EL (cell line): Measurements from ENCODE around the gene ANXA6.
"Not testable (repeated sequence)": the region's sequence is repeated elsewhere in the genome, so short reads cannot be mapped to it uniquely, and the experiment has no call there.

ENCODE experiments used
- DNase-seq: peaks from one replicate; pipeline ENCODE4 v3.0.0-alpha.2; 2016

ANXA6 gene

DNA sequence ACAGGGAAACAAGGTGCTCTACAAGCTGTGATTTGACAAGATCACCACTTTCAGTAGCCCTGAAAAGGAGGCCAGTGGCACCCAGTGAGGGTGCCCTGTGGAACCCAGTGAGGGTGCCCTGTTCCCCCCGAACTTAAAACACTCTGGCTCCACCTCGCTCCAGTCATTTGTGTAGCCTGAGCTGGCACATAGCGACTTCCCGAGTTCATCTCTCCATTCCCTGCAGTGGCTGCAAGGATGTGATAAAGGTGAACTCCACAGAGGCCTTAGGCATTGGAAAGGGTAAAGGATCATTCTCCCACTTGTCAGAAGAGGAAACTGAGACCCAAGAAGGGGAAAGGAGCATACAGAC lies 21.9 kb upstream of the ANXA6 start:
- no peak for DNase-seq

DNA sequence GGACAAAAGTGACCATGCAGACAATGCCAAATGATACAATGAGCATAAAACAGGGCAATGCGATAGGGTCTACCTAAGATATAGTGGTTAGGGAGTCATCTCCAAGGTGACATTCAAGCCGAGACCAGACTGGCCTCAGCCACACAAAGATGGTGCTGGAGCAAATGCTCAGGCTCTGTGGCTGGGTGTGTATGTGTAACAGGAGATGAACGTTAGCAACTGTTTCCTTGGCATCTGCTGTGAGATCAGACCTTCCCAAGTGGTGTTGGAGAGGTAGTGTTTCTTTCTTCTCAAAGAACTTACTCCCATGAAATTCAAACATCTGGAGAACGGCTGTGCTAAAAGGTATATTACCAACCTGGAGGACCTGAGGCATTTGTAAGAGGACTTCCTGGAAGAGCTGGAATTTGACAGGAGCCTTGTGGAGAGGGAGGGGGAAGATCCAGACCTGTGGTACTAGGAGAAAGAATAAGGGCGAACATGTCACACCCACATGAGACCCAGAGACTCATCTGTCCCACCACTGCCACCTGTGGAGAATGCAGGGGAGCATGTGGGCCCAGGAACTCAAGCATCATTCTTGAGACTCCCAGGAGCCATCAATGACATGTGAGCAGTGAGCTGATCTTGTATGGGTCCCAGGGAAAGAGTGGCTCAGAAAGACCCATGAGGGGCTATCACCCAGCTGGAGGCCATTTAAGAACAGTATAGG lies 21.4 kb upstream of the ANXA6 start:
- no peak for DNase-seq

DNA sequence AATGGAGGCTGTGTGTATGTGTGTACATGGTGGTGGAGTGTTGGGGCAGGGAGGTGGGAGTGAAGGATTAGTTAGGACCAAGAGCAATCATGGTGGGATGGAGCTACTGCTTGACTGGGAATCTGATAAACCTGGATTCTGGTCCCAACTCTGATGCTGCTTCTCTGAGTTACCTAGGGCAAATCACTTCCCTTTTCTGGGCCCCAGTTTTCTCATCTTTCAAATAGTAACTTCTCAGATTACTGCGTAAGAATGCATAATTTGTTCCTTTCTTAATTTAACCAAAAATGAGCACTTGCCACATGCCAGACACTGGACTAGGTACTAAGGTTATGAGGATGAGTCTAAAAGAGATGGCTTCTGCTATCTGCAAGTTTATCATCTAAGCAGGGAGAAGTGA lies 20.8 kb upstream of the ANXA6 start:
- DNase-seq, result no peak

DNA sequence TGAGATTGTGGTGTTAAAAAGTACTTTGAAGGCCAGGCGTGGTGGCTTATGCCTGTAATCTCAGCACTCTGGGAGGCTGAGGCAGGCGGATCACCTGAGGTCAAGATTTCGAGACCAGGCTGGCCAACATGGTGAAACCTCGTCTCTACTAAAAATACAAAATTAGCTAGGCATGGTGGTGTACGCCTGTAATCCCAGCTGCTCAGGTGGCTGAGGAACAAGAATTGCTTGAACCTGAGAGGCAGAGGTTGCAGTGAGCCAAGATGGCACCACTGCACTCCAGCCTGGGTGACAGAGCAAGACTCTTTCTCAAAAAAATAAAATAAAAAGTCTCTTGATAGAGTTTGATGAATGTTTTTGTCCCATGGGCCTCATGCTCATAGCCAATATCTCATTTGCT lies 18.7 kb upstream of the ANXA6 start:
- not testable (repeated sequence) for DNase-seq

DNA sequence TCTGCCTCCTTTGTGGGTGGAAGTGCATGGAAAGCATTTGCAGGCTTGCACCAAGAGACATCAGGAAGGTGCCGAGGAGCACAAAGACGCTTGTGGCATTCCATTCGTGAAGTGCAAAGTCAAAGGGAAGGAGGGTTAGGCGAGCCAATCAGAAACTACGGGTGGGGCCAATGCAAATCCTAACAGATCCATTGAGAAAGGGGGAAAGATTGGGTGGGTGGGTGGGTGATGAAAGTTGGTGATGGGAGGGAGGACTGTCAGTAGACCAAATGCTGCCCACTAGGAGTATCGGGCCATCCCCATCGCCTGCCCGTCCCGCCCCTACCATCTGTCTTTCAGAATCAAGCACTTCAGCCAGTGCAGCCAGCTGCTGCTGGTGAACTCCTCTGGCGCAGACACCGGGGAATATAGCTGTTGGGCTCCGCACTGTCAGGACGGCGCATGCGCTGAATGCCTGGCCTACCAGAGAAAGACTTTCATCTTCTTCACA lies 17.1 kb upstream of the ANXA6 start:
- DNase-seq, result no peak

DNA sequence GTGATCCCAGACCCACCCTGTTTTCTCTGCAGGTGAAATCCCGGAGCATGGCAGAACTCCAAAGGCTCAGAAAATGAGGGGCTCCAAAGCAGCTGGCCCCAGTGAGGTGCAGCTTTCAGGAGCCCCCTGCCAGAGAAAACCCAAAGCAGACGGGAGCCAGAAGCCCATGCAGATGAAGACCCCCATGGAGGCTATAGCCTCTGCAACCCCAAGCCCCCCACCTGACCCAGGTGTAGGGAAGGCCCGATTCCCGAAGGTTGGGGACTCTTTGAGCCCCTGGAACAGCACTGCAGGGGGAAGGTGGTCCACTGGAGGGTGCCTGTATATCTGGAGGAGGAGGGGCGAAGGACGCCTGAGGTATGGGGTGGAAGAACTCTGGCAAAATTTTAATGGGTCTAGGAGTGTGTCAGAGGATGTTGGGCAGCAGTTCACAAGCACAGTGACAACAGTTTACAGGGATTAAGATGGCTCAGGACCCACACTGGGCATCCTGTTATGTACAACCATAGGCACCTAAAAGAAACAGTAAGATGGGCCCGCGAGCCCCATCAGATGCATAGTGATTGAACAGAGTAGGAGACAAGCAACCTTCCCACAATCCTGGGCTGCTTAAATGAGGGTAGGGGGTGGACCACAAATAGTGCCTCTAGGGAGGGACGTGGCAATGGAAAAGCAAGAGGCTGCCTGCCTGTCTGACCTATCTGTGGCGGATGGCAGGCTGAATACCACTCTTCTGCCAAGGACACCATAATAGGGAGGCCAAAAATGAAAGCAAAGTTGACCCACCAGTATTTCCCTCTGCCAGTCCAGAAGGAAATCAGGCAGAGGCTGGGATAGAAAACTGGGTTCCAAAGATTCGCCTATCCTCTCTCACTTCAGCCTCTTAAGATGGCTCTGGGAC lies 16.4 kb upstream of the ANXA6 start:
- DNase-seq, result no peak

DNA sequence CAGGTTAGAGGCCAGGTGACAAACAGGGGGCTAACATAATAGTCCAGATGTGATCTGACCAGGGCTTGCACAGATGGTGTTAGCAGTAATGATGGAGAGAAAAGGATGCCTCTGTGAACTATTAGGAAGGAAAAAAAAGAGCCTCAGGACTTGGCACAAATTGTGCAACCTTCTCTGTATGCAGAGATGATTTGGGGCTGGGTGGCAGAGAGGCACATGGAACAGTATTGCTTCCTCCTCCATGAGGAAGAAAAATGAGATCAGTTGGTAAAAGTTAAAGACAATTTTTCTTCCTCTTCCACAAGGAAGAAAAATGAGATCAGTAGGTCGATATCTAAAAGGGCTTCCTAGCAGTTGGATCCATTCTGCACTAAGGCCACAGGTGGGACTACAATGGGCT lies 13.9 kb upstream of the ANXA6 start:
- DNase-seq, result no peak

DNA sequence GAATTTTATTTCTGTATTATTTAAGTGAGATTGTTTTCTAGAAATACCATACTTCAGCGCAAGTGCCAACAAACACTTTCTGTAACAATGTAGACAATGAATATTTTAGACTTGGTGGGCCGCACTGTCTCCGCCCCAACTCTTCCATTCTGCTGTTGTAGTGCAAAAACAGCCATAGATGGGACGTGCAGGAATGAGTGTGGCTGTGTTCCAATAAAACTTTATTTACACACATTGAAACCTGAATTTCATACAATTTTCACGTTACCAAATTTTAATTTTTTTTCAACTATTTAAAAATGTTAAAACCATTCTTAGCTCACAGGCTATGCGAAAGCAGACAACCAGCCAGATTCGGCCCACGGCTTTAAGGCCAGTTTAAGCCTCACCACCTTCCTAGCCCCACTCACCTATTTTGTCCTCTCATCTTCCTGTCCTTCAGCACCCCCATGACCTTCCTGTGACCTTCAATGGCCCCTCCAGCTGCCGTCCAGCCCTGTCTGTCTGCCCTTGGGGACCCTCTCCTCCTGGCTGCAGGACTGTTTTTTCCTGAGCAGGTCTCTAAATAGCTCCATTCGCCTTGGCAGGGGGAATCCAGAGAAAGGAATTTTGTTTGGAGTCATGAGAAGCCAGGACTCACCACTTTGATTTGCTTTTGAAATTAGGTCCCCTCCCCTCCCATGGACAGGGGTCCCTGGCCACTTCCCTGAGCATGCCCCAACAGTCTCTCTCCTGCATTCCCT lies 11.2 kb upstream of the ANXA6 start:
- DNase-seq, result no peak

DNA sequence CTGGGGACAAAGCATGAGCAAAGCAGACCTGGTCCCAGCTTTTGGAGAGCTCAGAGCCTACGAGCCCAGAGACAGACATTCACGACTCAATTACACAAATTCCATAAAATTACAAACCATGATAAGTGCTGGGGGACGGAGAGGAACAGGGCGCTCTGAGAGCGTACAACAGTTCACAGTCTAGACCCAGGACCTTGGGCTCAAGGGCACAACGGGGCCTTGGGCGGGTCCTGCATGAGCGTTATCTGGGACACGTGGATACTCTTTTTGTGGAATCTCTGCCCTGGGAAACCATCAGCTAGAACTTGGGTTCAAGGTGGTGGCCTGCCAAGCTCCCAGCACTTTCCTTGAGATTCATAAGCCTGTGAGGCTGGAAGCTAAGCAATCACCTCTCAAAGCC lies 9.4 kb upstream of the ANXA6 start:
- no peak for DNase-seq

DNA sequence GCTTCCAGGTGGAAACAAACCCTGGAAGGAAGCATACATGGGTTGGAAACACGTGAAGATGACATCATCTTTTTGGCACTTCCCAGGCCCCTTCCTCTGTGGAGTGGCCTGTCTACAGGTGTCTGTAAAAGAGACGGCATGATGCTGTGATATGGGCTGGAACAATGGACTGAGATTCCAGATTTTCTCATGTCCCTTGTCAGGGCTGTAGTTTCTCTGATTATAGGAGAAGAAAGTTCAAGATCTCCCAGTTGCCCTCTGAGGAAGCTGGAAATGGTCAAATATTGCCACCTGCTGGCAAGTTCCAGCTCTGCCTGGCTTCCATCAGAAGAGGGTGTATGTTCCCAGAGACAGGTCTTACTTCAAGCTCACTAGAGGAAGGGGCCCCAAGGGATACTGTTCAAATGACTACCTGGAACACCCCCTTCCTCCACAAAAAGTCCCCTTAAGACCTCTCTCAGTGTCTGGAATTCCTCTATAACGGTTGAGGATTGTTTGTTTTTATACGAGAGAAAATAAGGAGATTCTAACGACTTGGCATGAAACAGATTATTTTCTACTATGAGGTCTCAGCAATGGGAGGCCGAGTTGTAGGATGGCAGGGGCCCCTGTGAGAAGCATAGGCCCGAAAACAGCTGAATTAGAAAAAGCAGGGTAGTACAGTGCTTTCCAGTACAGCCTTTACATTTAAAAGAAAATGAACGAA lies 7.3 kb upstream of the ANXA6 start:
- DNase-seq, result peak; percentile 77

DNA sequence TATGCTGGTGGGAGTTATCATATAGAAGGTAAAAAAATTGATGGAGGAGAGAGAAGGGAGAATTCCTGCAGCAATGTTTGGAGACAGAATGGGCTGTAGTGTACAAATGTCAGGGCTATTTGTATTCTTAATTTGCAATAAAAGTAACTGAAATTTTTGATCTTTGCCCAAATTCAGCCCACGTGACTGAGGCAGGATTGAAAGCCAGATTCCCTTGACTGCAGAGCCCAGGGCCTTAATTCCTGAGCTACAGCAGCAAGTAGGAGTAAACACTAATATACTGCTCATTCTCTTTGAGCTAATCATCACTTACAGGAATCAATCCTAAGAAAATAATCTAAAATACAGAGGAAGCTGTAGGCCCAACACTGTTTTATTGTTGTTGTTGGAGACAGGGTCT lies 5.2 kb upstream of the ANXA6 start:
- no peak for DNase-seq

DNA sequence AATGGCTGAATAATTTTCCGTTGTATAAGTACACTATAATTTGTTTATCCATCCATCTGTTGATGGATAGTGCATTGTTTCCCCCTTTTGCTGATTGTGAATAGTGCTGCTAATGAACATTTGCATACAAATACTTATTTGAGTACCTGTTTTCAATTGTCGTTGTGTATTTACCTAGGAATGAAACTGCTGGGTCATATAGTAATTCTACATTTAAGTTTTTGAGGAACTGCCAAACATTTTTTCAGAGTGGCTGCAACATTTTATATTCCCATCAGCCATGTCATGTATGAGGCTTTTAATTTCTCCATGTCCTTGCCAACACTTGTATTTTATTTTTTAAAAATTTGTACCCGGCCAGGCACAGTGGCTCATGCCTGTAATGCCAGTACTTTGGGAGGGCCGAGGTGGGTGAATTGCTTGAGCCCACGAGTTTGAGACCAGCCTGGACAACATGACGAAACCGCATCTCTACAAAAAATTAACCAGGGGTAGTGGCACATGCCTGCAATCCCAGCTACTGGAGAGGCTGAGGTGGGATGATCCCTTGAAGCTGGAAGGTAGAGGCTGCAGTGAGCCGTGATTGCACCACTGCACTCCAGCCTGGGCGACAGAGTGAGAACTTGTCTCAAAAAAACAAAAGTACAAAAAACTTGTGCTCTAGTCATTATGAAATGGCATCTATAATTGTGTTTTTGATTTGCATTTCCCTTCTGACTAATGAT lies 2.2 kb upstream of the ANXA6 start:
- no peak for DNase-seq

DNA sequence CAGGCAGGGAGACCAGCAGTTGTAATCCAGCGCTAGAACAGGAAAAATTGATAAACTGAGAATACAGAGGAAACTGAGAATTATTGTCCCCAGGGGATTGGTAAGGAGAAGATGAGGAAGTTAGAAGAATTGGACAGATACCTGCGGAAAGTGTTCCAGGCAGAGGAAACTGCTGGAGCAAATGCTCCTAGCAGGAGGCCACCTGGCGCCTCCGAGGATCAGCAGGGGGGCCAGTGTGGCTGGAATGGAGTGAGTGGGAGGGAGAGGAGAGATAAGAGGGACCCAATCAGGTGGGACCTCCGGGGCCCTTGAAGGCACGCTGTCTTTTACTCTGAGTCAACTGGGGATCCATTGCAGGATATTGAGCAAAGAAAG lies 695 bp upstream of the ANXA6 start:
- DNase-seq, result no peak

DNA sequence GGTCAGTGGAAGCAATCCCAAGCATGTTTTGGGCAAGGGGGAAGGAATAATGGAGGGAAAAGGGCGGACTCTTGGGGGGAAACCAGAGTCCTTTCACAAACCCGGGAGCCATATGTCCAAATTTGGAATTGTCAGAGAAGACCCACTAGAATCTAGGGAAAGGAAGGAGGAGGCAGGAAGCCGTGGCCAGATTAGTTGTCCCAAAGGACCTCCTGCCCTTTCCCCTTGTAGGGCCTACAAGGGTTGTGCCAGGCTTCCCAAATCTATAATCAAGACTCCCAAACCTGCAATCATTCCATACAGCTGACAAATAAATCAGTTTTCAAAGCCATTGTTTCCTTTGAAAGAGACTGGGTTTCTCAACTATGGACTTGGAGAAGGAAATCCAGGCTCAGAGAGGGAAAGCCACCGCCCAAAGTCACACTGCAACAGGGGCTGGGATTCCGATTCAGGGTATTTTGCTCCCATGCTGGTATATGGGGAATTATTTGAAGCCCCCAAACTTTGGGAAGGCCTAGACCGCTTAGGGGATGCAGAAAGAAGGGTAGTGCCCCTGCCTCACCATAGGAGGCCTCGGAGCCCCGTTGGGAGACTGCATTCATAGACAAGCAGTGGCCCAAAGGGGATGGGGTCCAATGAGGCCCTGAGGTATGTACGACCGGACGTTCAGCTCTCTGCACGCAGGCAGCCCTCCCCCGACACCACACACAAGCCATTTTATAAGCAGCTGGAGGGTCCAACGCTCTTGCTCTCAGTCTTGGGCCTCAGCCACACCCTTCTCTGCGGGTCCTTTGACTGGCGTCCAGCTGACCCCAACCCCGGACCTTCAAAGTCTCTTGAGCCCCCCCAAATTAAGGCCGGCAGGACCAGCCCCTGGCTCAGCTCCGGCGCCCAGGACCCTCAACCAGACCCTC lies 815 bp downstream of the ANXA6 start:
- DNase-seq, result peak; percentile 51

DNA sequence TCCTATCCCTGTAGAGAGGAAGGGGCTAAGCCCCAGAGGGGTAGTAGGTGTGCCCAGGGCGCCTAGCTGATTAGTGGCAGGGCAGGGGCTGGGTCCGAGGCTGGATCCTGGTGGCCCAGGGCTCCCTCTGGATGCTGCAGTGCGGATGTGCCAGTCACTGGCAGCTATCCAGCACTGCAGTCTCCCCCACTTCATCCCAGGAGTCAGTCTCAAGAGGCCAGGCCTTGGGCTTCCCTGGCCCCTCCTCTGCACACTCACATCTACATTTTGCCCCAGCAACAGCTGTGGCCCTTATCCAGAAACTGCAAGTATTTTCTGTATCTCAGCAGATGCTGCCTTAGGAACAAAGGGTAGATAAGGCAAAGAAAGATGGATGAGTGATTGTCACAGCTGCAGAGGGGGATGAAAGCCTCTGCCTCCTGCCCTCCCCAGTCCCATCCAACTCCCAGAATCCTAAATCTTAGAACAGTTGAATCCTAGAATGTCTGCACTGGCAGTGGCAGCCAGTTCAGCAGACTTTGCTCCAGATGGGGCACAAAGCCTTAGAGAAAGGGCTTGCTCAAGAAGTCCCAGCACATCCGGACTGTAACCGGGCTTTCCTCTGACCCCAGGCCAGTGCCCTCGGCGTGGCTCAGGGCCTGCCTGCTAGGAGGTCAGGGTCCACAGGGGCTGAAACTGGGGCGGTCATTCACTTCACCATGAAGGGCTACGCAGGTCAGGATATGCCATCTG lies 1.6 kb downstream of the ANXA6 start:
- DNase-seq, result peak; percentile 79

DNA sequence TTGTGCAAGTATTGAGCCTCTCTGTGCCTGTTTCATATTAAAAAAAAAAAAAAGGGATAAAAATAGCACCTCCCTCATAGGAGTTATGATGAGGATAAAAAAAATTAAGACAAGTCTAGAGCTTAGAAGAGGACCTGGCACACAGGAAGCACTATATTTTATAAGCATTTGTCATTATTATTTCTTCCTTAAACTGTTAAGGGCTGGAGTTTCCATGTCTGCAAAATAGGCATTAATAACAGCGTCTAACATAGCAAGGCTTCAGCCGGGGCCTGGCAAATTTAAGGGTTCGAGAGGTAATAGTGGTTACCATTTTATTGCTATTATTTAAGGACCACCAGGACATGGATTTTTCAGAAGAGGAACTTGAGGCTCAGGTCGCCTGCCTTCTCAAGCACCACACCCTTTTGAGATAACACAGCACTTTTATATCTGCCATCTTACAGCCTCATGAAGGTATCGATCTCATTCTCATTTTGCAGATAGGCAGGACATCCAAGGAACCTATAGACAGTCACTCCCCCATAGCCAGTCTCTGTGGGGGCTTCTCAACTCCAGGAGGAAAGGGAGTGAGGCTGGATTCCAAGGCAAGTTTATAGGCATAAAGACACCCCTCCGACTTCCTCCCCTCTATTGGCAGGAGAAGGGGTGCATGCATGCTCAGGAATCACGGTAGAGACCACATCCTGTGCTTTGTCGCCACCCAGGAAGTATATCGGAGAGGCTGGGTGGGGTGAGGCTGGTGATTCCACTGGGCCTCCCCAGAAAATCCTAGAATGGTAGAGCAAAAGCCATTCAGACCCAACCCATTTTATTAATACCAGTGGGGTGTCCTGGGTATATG lies 2.4 kb downstream of the ANXA6 start:
- DNase-seq, result peak; percentile 70

DNA sequence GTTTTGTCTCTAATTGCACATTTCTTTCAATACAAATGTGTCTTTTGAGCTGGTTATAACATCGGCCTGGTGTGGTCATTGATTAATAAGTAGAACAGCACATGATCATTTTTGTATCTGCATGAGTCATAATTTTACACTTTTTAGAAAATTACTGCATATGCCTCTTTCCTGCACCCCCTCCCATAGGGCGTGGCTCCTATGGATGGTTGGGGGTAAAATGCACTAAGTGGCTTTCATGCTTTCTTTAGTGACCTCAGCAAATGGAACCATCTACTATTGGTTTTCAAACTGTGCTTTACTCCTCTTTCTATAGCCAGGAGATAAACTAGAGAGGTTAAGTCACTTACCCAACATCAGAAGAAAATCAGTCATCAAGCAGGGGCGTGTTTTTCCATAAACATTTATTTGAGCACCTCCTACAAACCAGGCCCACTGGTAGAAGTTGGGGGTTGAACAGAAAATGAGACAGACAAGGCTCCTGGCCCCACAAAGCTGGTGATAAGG lies 3.8 kb downstream of the ANXA6 start:
- no peak for DNase-seq

DNA sequence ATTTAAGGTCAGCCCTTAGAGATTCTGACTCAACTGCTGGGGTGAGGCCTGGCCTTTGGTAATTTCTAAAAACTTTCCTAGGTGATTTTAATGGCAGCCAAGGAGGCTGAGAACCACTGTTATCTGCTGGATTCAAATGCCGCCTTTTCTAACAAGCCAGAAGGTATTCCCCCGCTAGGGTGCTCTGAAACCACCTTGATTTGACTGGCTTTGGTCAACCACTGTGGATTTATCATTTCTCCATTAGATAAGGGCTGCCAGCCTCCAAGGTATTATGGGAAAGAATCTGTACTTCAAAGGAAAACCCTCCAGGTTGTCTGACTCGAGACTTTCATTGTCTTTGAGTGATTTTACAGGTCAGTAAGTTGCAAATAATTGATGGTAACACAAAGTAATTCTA lies 4.3 kb downstream of the ANXA6 start:
- DNase-seq, result no peak

DNA sequence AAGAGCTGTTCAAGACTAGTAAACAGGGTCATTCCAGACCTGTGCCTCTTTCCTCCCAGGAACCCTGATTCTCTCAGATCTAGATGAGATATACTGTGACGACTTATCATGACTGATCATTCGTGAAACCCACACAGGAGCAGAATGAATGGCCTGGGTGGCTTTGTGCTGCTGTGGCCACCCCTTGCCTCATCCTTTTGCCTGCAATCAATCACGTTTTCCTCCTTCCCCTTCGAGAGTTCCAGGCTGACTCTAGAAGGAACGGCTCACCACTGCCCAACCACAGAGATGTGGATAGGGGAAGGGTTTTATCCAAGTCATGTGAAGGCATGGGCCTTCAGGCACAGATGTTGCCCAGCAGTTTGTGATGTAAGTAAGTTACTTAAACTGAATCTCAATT lies 5.8 kb downstream of the ANXA6 start:
- no peak for DNase-seq
